Kidney (tissue), 14 donors: ENCODE measurements around the gene ZNF358. TPM values are rescaled to one million over a fixed set of nuclear protein-coding genes. Genes with fewer than 3 reads are reported as not detected.
A peak's percentile ranks its signal among the peaks of the same experiment; 100 is the strongest.

Experiments used
- DNase-seq, 5 donors: peaks; one replicate each; pipeline ENCODE4 v3.0.0-alpha.2; 2013 to 2020
- FAIRE-seq: peaks from 2 replicates; lab custom pipeline; 2012; peaks lifted over from hg19 to GRCh38; lab: Jason Lieb, UNC
- H3K27ac ChIP-seq, 2 donors: one replicate each; pipeline ENCODE4 v1.7.0; 2013; ENCODE audit warnings: low read depth in 2 of 2, low read length in 2 of 2, inconsistent platforms in 1 of 2
- H3K27me3 ChIP-seq: one replicate; pipeline ENCODE4 v1.7.1; 2013; ENCODE audit warnings: low read length, inconsistent platforms; ENCODE audit not compliant: control insufficient read depth, insufficient read depth
- H3K36me3 ChIP-seq, 3 donors: one replicate each; pipeline versions ENCODE4 v1.7.0 to v1.7.1; 2013; ENCODE audit warnings: low read length in 3 of 3, control low read depth in 1 of 3, inconsistent platforms in 1 of 3; ENCODE audit not compliant: insufficient read depth in 3 of 3, control insufficient read depth in 2 of 3
- H3K4me1 ChIP-seq, 3 donors: one replicate each; pipeline versions ENCODE4 v1.7.0 to v1.7.1; 2013; ENCODE audit warnings: low read length in 3 of 3, inconsistent platforms in 1 of 3, low read depth in 1 of 3; ENCODE audit not compliant: control insufficient read depth in 2 of 3, insufficient read depth in 2 of 3
- H3K4me3 ChIP-seq, 3 donors: one replicate each; pipeline versions ENCODE4 v1.7.0 to v1.8.1; 2013; ENCODE audit warnings: low read length in 3 of 3, control low read depth in 1 of 3, inconsistent platforms in 1 of 3
- H3K9ac ChIP-seq, 3 donors: one replicate each; pipeline versions ENCODE4 v1.7.0 to v1.7.1; 2013; ENCODE audit warnings: low read length in 3 of 3, control low read depth in 1 of 3, inconsistent platforms in 1 of 3
- H3K9me3 ChIP-seq, 3 donors: one replicate each; pipeline versions ENCODE4 v1.7.0 to v1.7.1; 2013; ENCODE audit warnings: low read length in 3 of 3, control low read depth in 1 of 3, inconsistent platforms in 1 of 3; ENCODE audit not compliant: control insufficient read depth in 2 of 3, insufficient read depth in 1 of 3
- CTCF ChIP-seq: IDR thresholded peaks from 3 replicates; pipeline ENCODE4 v1.5.1; 2012; ENCODE audit warnings: mild to moderate bottlenecking, moderate library complexity, borderline replicate concordance; ENCODE audit not compliant: insufficient read depth; ENCODE audit errors: extremely low read depth
- intact Hi-C: fragments of 100-400 bp; cut with DNase I; formaldehyde crosslinking; loops from one replicate; pipeline ENCODE4 v1.11.1; 2022
- polyA plus RNA-seq: library from polyadenylated mRNA; stranded (reverse); fragments of 350-450 nt; fragmentation: Illumina TruSeq; extraction: RNeasy Lipid Tissue Mini Kit (QIAGEN cat#74804); gene quantifications from one replicate; pipeline ENCODE4 v1.2.3, GENCODE V29; 2014; ENCODE audit warnings: low read depth, low replicate concordance; ENCODE audit not compliant: insufficient read depth
- total RNA-seq: library from RNA; stranded (reverse); fragmentation: NEBNext Ultra II Directional; extraction: Animal tissue kit (Norgen Biotek cat#: 25700); gene quantifications from one replicate; pipeline ENCODE4 v1.2.1, GENCODE V29; 2021
- donor health status: control.
- donor health status: control.
- donor health status: control.
- donor health status: control.
- donor health status: control.
- donor health status: DM: yes; HTN: yes; CAD: no.
- donor health status: Normal renal cell carcinoma (clear cell type).

ZNF358 gene
- total and polyA plus RNA-seq, 2 donors from 2014 or later = 39.1 to 79.1 TPM

DNA sequence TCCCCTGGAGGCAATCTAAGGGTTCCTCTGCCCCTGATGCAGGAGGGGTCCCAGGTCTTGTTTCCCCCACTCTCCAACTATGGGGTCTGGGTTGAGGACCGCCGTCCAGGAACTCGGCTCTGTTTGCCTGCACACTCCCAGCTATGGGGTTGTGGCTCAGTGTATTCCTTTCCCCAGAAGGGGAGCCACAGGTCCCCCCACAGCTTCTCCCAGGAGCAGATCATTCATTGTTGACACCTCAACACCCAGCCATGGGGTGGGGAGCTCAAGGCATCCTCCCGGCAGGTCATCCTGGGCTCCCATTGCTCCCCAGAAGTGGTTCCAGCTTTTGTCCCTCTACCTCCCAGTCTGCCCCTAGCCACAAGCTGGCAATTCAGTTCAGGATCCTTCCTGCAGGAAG lies 975 bp downstream of the ZNF358 start:
- H3K4me1 ChIP-seq = peaks cover 0 to 11% (median 7%) of the 10 kb centered on the region in 3 donors
- FAIRE-seq = no peak
- H3K4me3 ChIP-seq = peak overlapping the region; percentile 62 to 64 (median 63)
- peak overlapping the region; percentile 37 to 74 (median 44) for H3K9ac ChIP-seq
- intact Hi-C loops = no loop called here
- no peaks in the 10 kb centered on the region for H3K27me3 ChIP-seq
- H3K36me3 ChIP-seq = no peaks in the 10 kb centered on the region
- peak in 1 of 5 donors; percentile 25 for DNase-seq
- H3K27ac ChIP-seq = no peak overlapping the region
- no peak for TF ChIP-seq CTCF
- no peaks in the 10 kb centered on the region for H3K9me3 ChIP-seq

DNA sequence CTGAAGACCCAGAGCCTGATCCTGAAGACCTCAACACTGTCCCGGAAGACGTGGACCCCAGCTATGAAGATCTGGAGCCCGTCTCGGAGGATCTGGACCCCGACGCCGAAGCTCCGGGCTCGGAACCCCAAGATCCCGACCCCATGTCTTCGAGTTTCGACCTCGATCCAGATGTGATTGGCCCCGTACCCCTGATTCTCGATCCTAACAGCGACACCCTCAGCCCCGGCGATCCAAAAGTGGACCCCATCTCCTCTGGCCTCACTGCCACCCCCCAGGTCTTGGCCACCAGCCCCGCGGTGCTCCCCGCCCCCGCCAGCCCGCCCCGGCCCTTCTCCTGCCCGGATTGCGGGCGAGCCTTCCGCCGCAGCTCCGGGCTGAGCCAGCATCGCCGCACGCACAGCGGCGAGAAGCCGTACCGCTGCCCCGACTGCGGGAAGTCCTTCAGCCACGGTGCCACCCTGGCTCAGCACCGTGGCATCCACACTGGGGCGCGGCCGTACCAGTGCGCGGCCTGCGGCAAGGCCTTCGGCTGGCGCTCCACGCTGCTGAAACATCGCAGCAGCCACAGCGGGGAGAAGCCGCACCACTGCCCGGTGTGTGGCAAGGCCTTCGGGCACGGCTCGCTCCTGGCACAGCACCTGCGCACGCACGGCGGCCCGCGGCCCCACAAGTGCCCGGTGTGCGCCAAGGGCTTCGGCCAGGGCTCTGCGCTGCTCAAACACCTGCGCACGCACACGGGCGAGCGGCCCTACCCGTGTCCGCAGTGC lies 3.6 kb downstream of the ZNF358 start:
- no peak overlapping the region for H3K4me3 ChIP-seq
- TF ChIP-seq CTCF = no peak
- no peak for FAIRE-seq
- H3K36me3 ChIP-seq = no peaks in the 10 kb centered on the region
- no peaks in the 10 kb centered on the region for H3K9me3 ChIP-seq
- no peak overlapping the region for H3K27ac ChIP-seq
- intact Hi-C loops = no loop called here
- peaks cover 0 to 23% (median 15%) of the 10 kb centered on the region in 3 donors for H3K4me1 ChIP-seq
- peak in 1 of 5 donors; percentile 72 for DNase-seq
- H3K27me3 ChIP-seq = no peaks in the 10 kb centered on the region
- H3K9ac ChIP-seq = no peak overlapping the region

DNA sequence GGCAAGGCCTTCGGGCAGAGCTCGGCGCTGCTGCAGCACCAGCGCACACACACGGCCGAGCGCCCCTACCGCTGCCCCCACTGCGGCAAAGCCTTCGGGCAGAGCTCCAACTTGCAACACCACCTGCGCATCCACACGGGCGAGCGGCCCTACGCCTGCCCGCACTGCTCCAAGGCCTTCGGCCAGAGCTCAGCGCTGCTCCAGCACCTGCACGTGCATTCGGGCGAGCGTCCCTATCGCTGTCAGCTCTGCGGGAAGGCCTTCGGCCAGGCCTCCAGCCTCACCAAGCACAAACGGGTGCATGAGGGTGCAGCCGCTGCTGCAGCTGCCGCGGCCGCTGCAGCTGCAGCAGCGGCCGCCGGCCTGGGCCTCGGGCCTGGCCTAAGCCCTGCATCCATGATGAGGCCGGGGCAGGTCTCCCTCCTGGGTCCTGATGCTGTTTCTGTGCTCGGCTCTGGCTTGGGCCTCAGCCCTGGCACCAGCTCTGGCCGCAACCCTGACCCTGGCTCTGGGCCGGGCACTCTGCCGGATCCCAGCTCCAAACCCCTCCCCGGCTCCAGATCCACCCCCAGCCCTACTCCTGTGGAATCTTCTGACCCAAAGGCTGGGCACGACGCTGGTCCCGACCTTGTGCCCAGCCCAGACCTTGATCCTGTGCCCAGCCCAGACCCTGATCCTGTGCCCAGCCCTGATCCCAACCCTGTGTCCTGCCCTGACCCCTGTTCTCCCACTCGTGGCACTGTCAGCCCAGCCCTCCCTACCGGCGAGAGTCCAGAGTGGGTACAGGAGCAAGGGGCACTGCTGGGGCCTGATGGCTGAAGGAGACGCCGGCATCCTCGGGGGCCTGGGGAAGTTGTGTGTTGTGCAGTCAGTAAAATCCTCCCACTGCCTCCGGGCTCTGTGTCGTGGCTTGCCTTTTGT lies 4.5 kb downstream of the ZNF358 start:
- no peak overlapping the region for H3K27ac ChIP-seq
- H3K36me3 ChIP-seq = no peaks in the 10 kb centered on the region
- DNase-seq (peak in 1 of 5 donors; percentile 76), FAIRE-seq (no peak)
- H3K4me3 ChIP-seq = no peak overlapping the region
- H3K9me3 ChIP-seq = no peaks in the 10 kb centered on the region
- no peak overlapping the region for H3K9ac ChIP-seq
- intact Hi-C loops = no loop called here
- peaks cover 0 to 22% (median 15%) of the 10 kb centered on the region in 3 donors for H3K4me1 ChIP-seq
- TF ChIP-seq CTCF = no peak
- no peaks in the 10 kb centered on the region for H3K27me3 ChIP-seq
